HepG2 (cell line): ENCODE data around the gene DAO. TPM values are rescaled to one million over a fixed set of nuclear protein-coding genes. Genes with fewer than 3 reads are reported as not detected.

Experiments used
- ATAC-seq: fragments of 200-7000 bp; cut with Tn5 transposase; 3 replicates; pipeline ENCODE4 v1.9.1; 2020; ENCODE audit warnings: mild to moderate bottlenecking, moderate library complexity
- BruUV-seq: library from RNA; stranded (reverse); fragments of 400-500 nt; replicated peaks from 2 replicates; lab custom pipeline; 2021; lab: Mats Ljungman, UMichigan
- CTCF ChIA-PET: fragments of 300-600 bp; formaldehyde crosslinking; extraction: SDS; loops from one replicate; lab custom pipeline; 2021; ENCODE audit warnings: low total read pairs, inconsistent platforms, low intra/inter-chr PET ratio; lab: Yijun Ruan, JAX
- POLR2A ChIA-PET: fragments of 350-600 bp; sonication (Branson Sonifier 250); formaldehyde crosslinking; loops from one replicate; lab custom pipeline; 2020; ENCODE audit warnings: antibody characterized with exemption, inconsistent platforms; lab: Yijun Ruan, JAX
- DNase-seq: peaks from one replicate; pipeline ENCODE4 v3.0.0-alpha.2; 2015; ENCODE audit warnings: low spot score
- FAIRE-seq: peaks from 3 replicates; lab custom pipeline; 2011; peaks lifted over from hg19 to GRCh38; lab: Jason Lieb, UNC
- H2AFZ ChIP-seq: one replicate; pipeline ENCODE4 v1.6.1; 2011; ENCODE audit warnings: low read length, inconsistent platforms
- H3K27ac ChIP-seq: fragments of 300-600 bp; 3 replicates; pipeline ENCODE4 v1.8.0; 2011; ENCODE audit warnings: mixed run types, mild to moderate bottlenecking, mixed read lengths, low read length, inconsistent platforms; ENCODE audit not compliant: insufficient read depth; ENCODE audit errors: extremely low read length
- H3K27me3 ChIP-seq, 2 experiments: fragments of 200-600 bp in 1 of 2; 2 replicates in 1 of 2; 3 replicates in 1 of 2; pipeline versions ENCODE4 v1.6.0 to v1.8.0; 2011; ENCODE audit warnings: low read length in 2 of 2, mild to moderate bottlenecking in 2 of 2, moderate library complexity in 2 of 2, inconsistent platforms in 1 of 2; ENCODE audit not compliant: insufficient read depth in 2 of 2, control insufficient read depth in 1 of 2
- H3K36me3 ChIP-seq, 2 experiments: fragments of 200-600 bp in 1 of 2; replicated peaks in 1 of 2; 2 replicates in 1 of 2; 3 replicates in 1 of 2; pipeline versions ENCODE4 v1.5.1 to v1.8.0; 2011; ENCODE audit warnings: low read length in 2 of 2, inconsistent platforms in 1 of 2; ENCODE audit not compliant: insufficient read depth in 2 of 2, control insufficient read depth in 1 of 2
- H3K4me1 ChIP-seq: 2 replicates; pipeline ENCODE4 v1.5.1; 2012; ENCODE audit warnings: low read length, inconsistent platforms; ENCODE audit not compliant: insufficient read depth
- H3K4me2 ChIP-seq: 2 replicates; pipeline ENCODE4 v1.6.0; 2011; ENCODE audit warnings: low read depth, low read length, inconsistent platforms
- H3K4me3 ChIP-seq, 3 experiments: fragments of 200-600 bp in 1 of 3; sonication (generic), shearing (Covaris generic) in 1 of 3; replicated peaks in 1 of 3; 2 replicates each; pipeline ENCODE4 v1.5.1; 2011 to 2016; ENCODE audit warnings: low read length in 3 of 3, inconsistent platforms in 2 of 3, low read depth in 2 of 3, mild to moderate bottlenecking in 2 of 3, control low read depth in 1 of 3, mixed read lengths in 1 of 3; ENCODE audit not compliant: insufficient read depth in 1 of 3
- H3K79me2 ChIP-seq: one replicate; pipeline ENCODE4 v1.6.1; 2011; ENCODE audit warnings: low read length, inconsistent platforms; ENCODE audit not compliant: insufficient read depth
- H3K9ac ChIP-seq: 2 replicates; pipeline ENCODE4 v1.6.0; 2011; ENCODE audit warnings: mild to moderate bottlenecking, low read depth, low read length, inconsistent platforms; ENCODE audit not compliant: insufficient read depth
- H3K9me3 ChIP-seq: 2 replicates; pipeline ENCODE4 v1.5.1; 2012; ENCODE audit warnings: mild to moderate bottlenecking, low read length
- H4K20me1 ChIP-seq: 2 replicates; pipeline ENCODE4 v1.6.0; 2011; ENCODE audit warnings: inconsistent platforms, mild to moderate bottlenecking, low read length, moderate library complexity; ENCODE audit not compliant: insufficient read depth
- AGO2 ChIP-seq: fragments of 200-400 bp; formaldehyde crosslinking; optimal IDR thresholded peaks from 2 replicates; pipeline ENCODE3; 2017; ENCODE audit warnings: mild to moderate bottlenecking, low read depth, low read length, moderate library complexity
- CEBPB ChIP-seq: IDR thresholded peaks from 2 replicates; pipeline ENCODE4 v1.6.1; 2011; ENCODE audit warnings: low read depth, low read length, improper control_type of control experiment, borderline replicate concordance
- GATA4 ChIP-seq: sonication (generic); IDR thresholded peaks from 2 replicates; pipeline ENCODE4 v1.6.1; 2016; ENCODE audit warnings: antibody characterized with exemption, low read depth, borderline replicate concordance
- NCOA1 ChIP-seq: sonication (generic); formaldehyde crosslinking; IDR thresholded peaks from 2 replicates; pipeline ENCODE4 v1.9.0; 2021; ENCODE audit warnings: missing genetic modification reagents
- PAWR ChIP-seq: sonication (generic); formaldehyde crosslinking; IDR thresholded peaks from 2 replicates; pipeline ENCODE4 v1.4.0; 2020; ENCODE audit warnings: missing genetic modification reagents, mild to moderate bottlenecking, borderline replicate concordance
- RAD21 ChIP-seq: fragments of 450-650 bp; formaldehyde crosslinking; IDR thresholded peaks from 2 replicates; pipeline ENCODE4 v1.5.0; 2020; ENCODE audit warnings: mild to moderate bottlenecking
- SIX1 ChIP-seq: sonication (generic); formaldehyde crosslinking; IDR thresholded peaks from 2 replicates; pipeline ENCODE4 v1.4.0; 2020; ENCODE audit warnings: missing genetic modification reagents, borderline replicate concordance
- TARDBP ChIP-seq: sonication (generic); formaldehyde crosslinking; IDR thresholded peaks from 2 replicates; pipeline ENCODE4 v1.8.0; 2022; ENCODE audit warnings: mild to moderate bottlenecking, missing genetic modification reagents
- TBL1XR1 ChIP-seq: fragments of 150-350 bp; IDR thresholded peaks from 2 replicates; pipeline ENCODE4 v1.6.1; 2014; ENCODE audit warnings: borderline replicate concordance, low read length; ENCODE audit not compliant: partially characterized antibody
- ZKSCAN1 ChIP-seq: fragments of 150-350 bp; IDR thresholded peaks from 2 replicates; pipeline ENCODE4 v1.6.1; 2014; ENCODE audit warnings: low read length
- ZNF274 ChIP-seq: sonication (generic); formaldehyde crosslinking; IDR thresholded peaks from 2 replicates; pipeline ENCODE4 v1.5.1; 2020; ENCODE audit warnings: mild to moderate bottlenecking, missing genetic modification reagents
- ZNF652 ChIP-seq: IDR thresholded peaks from 2 replicates; pipeline ENCODE4 v1.6.1; 2016; ENCODE audit warnings: low read depth, borderline replicate concordance
- WGBS: methylation state at CpG from one replicate; pipeline ENCODE4 v1.1.6; 2017; ENCODE audit warnings: low lambda C conversion rate; 5-methylcytosine and 5-hydroxymethylcytosine counted together
- in situ Hi-C: cut with HindIII; loops from 2 replicates; pipeline ENCODE4 v1.10.0; 2017; ENCODE audit warnings: low pct_unique_long_range_greater_than_20kb; ENCODE audit not compliant: extremely low pct_ligation_motif_present
- intact Hi-C: fragments of 100-400 bp; cut with micrococcal nuclease; formaldehyde crosslinking; loops from one replicate; pipeline ENCODE4 v1.10.0; 2022; ENCODE audit not compliant: unreplicated experiment
- polyA plus RNA-seq, 8 experiments: library from polyadenylated mRNA; depleted of rRNA in 3 of 8; stranded (reverse) in 7 of 8; unstranded in 1 of 8; fragments of >200 nt; fragmentation: Illumina TruSeq in 4 of 8; extraction: Trizol in 4 of 8; gene quantifications; 2 replicates each; pipeline versions ENCODE4 v1.2.1 to v1.2.3, GENCODE V29; 2011 to 2016; ENCODE audit warnings: low read depth in 4 of 8, missing spikeins in 1 of 8, mixed read lengths in 1 of 8; ENCODE audit not compliant: insufficient read depth in 1 of 8
- total RNA-seq, 5 experiments: library from RNA; depleted of rRNA; stranded (reverse); fragments of >200 nt; fragmentation: Illumina TruSeq; extraction: Trizol; gene quantifications; 2 replicates each; pipeline ENCODE4 v1.2.3, GENCODE V29; 2016; ENCODE audit warnings: low read depth in 1 of 5
- TF ChIP-seq, protein P1 (sequence below): sonication (generic); formaldehyde crosslinking; IDR thresholded peaks from 2 replicates; pipeline ENCODE4; 2020; ENCODE audit warnings: missing genetic modification reagents, mild to moderate bottlenecking, borderline replicate concordance

DAO gene
- total and polyA plus RNA-seq, 2 of the 13 experiments (the other 11 are each of a cell fraction or from before 2014, with no cell fraction given), result 0.34 to 0.82 TPM

DNA sequence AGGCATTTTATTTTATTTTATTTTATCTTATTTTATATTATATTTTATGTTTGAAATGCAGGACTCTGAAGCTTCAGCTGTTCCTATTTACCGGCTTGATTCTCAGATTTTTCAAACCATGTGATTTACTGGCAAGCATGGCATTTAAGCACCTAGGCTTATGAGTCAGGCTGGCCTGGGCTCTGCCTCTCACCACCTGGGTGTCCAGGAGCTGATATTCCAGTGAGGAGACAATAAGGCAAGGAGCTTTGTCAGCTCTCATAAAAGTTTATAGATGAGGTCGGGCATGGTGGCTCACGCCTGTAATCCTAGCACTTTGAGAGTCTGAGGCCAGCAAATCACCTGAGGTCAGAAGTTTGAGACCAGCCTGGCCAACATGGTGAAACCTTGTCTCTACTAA lies 2.1 kb downstream of the DAO start:
- Histone ChIP-seq H2AFZ (no peak overlapping the region), H3K9me3 (no peaks in the 10 kb centered on the region), H3K36me3 (no peaks in the 10 kb centered on the region), H3K4me3 (no peak overlapping the region), H3K9ac (no peak overlapping the region), H3K4me1 (peaks cover 23% of the 10 kb centered on the region), H3K4me2 (no peak overlapping the region), H3K79me2 (no peaks in the 10 kb centered on the region), H4K20me1 (no peaks in the 10 kb centered on the region), H3K27ac (no peak overlapping the region), H3K27me3 (no peaks in the 10 kb centered on the region)
- ATAC-seq (no peak), DNase-seq (no peak), FAIRE-seq (no peak)
- intact Hi-C loops (loop anchor here (5.0 kb wide), 1 partner anchor 215 kb away; the partner anchor contains the start of gene UNG), in situ Hi-C loops (loop anchor here (10.0 kb wide), 1 partner anchor 213 kb away; the partner anchor contains the start of genes ALKBH2 and UNG)
- TF ChIP-seq ZNF274 (CRISPR knock-in tag) (no peak), AGO2 (no peak), CEBPB (no peak), ZKSCAN1 (no peak), TBL1XR1 (no peak)
- POLR2A ChIA-PET, result interaction anchor here (0.6 kb wide), 1 partner anchor 57 kb away, joined by 3 read pairs; no protein-coding TSS in a partner anchor
- 69% methylated on average over 3 of the region's 3 CpGs for WGBS
- no TSS peak for BruUV-seq
- CTCF ChIA-PET, result no interaction called here

- FAIRE-seq, result peak; percentile 37
- ChIA-PET POLR2A (no interaction called here), CTCF (interaction anchor here (1.5 to 2.0 kb wide), 2 partner anchors 67 to 209 kb away, joined by 7 to 16 read pairs; partner anchors contain the start of gene ALKBH2)
- in situ Hi-C loops (loop anchor here (10.0 kb wide), 1 partner anchor 210 kb away; the partner anchor contains the start of genes ALKBH2 and UNG), intact Hi-C loops (loop anchor here (1.0 to 5.0 kb wide), 2 partner anchors 67 to 213 kb away; partner anchors contain the start of gene UNG)
- H3K9me3 ChIP-seq, result no peaks in the 10 kb centered on the region
- H3K79me2 ChIP-seq, result no peaks in the 10 kb centered on the region
- DNase-seq, result peak; percentile 14
- no peaks in the 10 kb centered on the region for H4K20me1 ChIP-seq
- ATAC-seq, result no peak
- no peak overlapping the region for H3K9ac ChIP-seq
- BruUV-seq, result no TSS peak
- no peak overlapping the region for H2AFZ ChIP-seq
- 50% methylated on average over 15 of the region's 16 CpGs for WGBS
- H3K36me3 ChIP-seq, result no peaks in the 10 kb centered on the region
- H3K4me1 ChIP-seq, result peaks cover 12% of the 10 kb centered on the region
- no peaks in the 10 kb centered on the region for H3K27me3 ChIP-seq
- H3K4me3 ChIP-seq, result no peak overlapping the region
- H3K4me2 ChIP-seq, result no peak overlapping the region
- H3K27ac ChIP-seq, result no peak overlapping the region
- no peak for TF ChIP-seq SIX1 (CRISPR knock-in tag)
- no peak for TF ChIP-seq ZNF652 (CRISPR knock-in tag)
- TF ChIP-seq GATA4, result no peak
- TF ChIP-seq, protein P1, sequence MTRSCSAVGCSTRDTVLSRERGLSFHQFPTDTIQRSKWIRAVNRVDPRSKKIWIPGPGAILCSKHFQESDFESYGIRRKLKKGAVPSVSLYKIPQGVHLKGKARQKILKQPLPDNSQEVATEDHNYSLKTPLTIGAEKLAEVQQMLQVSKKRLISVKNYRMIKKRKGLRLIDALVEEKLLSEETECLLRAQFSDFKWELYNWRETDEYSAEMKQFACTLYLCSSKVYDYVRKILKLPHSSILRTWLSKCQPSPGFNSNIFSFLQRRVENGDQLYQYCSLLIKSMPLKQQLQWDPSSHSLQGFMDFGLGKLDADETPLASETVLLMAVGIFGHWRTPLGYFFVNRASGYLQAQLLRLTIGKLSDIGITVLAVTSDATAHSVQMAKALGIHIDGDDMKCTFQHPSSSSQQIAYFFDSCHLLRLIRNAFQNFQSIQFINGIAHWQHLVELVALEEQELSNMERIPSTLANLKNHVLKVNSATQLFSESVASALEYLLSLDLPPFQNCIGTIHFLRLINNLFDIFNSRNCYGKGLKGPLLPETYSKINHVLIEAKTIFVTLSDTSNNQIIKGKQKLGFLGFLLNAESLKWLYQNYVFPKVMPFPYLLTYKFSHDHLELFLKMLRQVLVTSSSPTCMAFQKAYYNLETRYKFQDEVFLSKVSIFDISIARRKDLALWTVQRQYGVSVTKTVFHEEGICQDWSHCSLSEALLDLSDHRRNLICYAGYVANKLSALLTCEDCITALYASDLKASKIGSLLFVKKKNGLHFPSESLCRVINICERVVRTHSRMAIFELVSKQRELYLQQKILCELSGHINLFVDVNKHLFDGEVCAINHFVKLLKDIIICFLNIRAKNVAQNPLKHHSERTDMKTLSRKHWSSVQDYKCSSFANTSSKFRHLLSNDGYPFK (CRISPR knock-in tag), result no peak
- TF ChIP-seq NCOA1 (CRISPR knock-in tag), result no peak
- TF ChIP-seq TARDBP (CRISPR knock-in tag), result no peak
- peak; percentile 45 for TF ChIP-seq RAD21 (CRISPR knock-in tag)
- TF ChIP-seq PAWR (CRISPR knock-in tag), result no peak
These were observed 4.5 kb downstream of the DAO start for GRCh38 chr12:108884116-108885012.
